ENCODE data around the gene MLST8.

MLST8 gene

DNA sequence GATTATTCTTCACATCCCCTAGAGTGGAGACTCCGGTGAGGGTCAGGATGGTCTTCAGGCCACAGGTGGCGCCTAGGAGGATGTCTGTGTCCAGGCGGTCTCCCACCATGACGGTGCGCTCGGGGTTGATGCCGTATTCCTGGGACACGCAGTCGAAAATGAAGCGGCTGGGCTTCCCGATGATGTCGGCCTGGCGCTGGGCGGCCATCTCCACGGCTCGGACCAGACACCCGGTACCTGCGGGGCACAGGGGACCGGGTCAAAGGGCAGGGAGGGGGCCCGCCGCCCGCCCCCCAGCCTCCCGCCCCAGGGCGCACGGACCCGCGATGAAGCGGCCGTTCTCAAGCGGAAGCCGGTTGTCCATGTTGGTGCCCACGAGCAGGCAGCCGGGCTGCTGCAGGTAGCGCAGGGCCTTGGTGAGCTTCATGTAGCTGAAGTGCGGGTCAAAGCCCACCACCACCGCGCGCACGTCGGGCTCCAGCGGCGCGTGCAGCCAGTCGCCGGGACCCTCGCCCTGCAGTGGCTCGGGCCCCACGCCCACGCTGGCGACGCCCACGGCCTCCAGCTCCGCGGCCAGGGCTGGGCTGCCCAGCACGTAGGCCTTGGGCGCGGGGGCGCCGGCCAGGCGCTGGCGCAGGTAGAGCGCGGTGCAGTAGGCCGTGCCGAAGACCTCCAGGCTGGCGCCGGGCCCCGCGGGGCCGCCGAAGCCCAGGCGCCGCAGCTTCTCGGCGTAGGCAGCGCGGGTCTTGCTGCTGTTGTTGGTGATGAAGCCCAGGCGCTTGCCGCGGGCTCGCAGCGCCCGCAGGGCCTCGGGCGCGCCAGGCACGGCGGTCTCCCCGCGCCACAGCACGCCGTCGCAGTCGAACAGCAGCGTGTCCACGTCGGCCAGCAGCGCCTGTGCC lies 8.8 kb downstream of the MLST8 start:
- Histone ChIP-seq H3K9me3 (replicated peaks; ENCODE audit: insufficient read depth, low read length) (no peaks in the 10 kb centered on the region), H3K4me2 (ENCODE audit: low read depth, low read length) (peak overlapping the region; percentile 95), H3K27ac (ENCODE audit: low read length) (no peak overlapping the region), H3K27me3 (replicated peaks; ENCODE audit: insufficient read depth, low read length) (no peaks in the 10 kb centered on the region), H3K4me1 (ENCODE audit: low read length) (peaks cover 7% of the 10 kb centered on the region), H3K79me2 (ENCODE audit: low read length) (peaks cover 17% of the 10 kb centered on the region), H3K4me3 (ENCODE audit: low read length) (peak overlapping the region; percentile 73), H3F3A (ENCODE audit: insufficient read depth, low read length) (no peaks in the 10 kb centered on the region; the same call in 1 of the 2 replicates), H4K20me1 (ENCODE audit: insufficient read depth, low read length) (no peaks in the 10 kb centered on the region), H3K9me2 (replicated peaks; ENCODE audit: insufficient read depth, low read length) (no peaks in the 10 kb centered on the region), H3K36me3 (replicated peaks; ENCODE audit: insufficient read depth, low read length) (no peaks in the 10 kb centered on the region), H3K9ac (ENCODE audit: low read length) (peak overlapping the region; percentile 68), H2AFZ (ENCODE audit: low read length) (no peak overlapping the region)
- no peak for DNase-seq
- TF ChIP-seq, protein P1, sequence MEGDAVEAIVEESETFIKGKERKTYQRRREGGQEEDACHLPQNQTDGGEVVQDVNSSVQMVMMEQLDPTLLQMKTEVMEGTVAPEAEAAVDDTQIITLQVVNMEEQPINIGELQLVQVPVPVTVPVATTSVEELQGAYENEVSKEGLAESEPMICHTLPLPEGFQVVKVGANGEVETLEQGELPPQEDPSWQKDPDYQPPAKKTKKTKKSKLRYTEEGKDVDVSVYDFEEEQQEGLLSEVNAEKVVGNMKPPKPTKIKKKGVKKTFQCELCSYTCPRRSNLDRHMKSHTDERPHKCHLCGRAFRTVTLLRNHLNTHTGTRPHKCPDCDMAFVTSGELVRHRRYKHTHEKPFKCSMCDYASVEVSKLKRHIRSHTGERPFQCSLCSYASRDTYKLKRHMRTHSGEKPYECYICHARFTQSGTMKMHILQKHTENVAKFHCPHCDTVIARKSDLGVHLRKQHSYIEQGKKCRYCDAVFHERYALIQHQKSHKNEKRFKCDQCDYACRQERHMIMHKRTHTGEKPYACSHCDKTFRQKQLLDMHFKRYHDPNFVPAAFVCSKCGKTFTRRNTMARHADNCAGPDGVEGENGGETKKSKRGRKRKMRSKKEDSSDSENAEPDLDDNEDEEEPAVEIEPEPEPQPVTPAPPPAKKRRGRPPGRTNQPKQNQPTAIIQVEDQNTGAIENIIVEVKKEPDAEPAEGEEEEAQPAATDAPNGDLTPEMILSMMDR (IDR thresholded peaks at IDR 0.05; ENCODE audit: low read length), result no peak
- TF ChIP-seq EZH2 (optimal IDR thresholded peaks at IDR 0.05; ENCODE audit: low read depth, low read length), result no peak
- no peak for TF ChIP-seq EZH2phosphoT487 (IDR thresholded peaks at IDR 0.05; ENCODE audit: low read length)

DNA sequence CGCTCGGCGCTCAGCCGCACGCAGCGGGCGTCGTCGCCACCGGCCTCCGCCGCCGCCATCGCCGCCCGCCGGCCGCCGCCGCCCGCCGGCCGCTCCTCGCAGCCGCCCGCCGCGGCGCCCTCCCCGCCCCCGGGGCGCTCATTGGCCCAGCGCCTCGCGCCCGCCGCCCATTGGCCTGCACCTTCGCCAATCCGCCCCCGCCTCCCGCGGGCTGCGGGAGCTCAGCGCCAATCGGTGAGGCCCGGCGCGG lies 9.4 kb downstream of the MLST8 start, which contains the start of gene PGP:
TSS of gene PGP (minus strand) at position 122 of the 250 bp plus-strand sequence. CDS start at position 59, 63 bp downstream.
- Histone ChIP-seq H4K20me1 (ENCODE audit: insufficient read depth, low read length) (no peaks in the 10 kb centered on the region), H3K27ac (ENCODE audit: low read length) (peak within 1 kb of the TSS; percentile 40; the same call in 1 of the 2 replicates), H3K36me3 (replicated peaks; ENCODE audit: insufficient read depth, low read length) (no peaks in the 10 kb centered on the region), H3K79me2 (ENCODE audit: low read length) (peaks cover 17% of the 10 kb centered on the region), H3K9me3 (replicated peaks; ENCODE audit: insufficient read depth, low read length) (no peaks in the 10 kb centered on the region), H3K4me1 (ENCODE audit: low read length) (peaks cover 7% of the 10 kb centered on the region), H3K27me3 (replicated peaks; ENCODE audit: insufficient read depth, low read length) (no peaks in the 10 kb centered on the region), H3F3A (ENCODE audit: insufficient read depth, low read length) (no peaks in the 10 kb centered on the region; the same call in 1 of the 2 replicates), H3K4me2 (ENCODE audit: low read depth, low read length) (peak within 1 kb of the TSS; percentile 99), H3K4me3 (ENCODE audit: low read length) (peak within 1 kb of the TSS; percentile 73), H3K9me2 (replicated peaks; ENCODE audit: insufficient read depth, low read length) (no peaks in the 10 kb centered on the region), H3K9ac (ENCODE audit: low read length) (peak within 1 kb of the TSS; percentile 77), H2AFZ (ENCODE audit: low read length) (peak within 1 kb of the TSS; percentile 98)
- TF ChIP-seq EZH2 (optimal IDR thresholded peaks at IDR 0.05; ENCODE audit: low read depth, low read length) (no peak), EZH2phosphoT487 (IDR thresholded peaks at IDR 0.05; ENCODE audit: low read length) (no peak)
- TF ChIP-seq, protein P1 (IDR thresholded peaks at IDR 0.05; ENCODE audit: low read length), result no peak
- no peak for DNase-seq

DNA sequence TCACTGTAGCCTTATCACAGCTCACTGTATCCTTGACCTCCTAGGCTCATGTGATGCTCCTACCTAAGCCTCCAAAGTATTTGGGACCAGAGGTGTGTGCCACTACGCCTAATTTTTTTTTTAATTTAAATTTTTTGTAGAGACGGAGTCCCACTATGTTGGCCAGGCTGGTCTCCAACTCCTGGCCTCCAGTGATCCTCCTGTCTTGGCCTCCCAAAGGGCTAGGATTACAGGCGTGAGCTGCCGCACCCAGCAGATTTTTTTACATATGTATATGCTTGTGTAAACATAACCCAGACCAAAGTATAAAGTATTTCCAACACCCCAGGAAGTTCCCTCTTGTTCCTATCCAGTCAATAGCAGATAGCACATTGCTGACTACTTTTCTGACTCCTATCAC lies 11.1 kb downstream of the MLST8 start:
- TF ChIP-seq EZH2 (optimal IDR thresholded peaks at IDR 0.05; ENCODE audit: low read depth, low read length), result no peak
- TF ChIP-seq, protein P1 (IDR thresholded peaks at IDR 0.05; ENCODE audit: low read length), result no peak
- no peak for TF ChIP-seq EZH2phosphoT487 (IDR thresholded peaks at IDR 0.05; ENCODE audit: low read length)
- Histone ChIP-seq H3K27ac (ENCODE audit: low read length) (no peak overlapping the region), H4K20me1 (ENCODE audit: insufficient read depth, low read length) (no peaks in the 10 kb centered on the region), H3K27me3 (replicated peaks; ENCODE audit: insufficient read depth, low read length) (no peaks in the 10 kb centered on the region), H3K9ac (ENCODE audit: low read length) (no peak overlapping the region), H3K4me3 (ENCODE audit: low read length) (no peak overlapping the region), H3K4me2 (ENCODE audit: low read depth, low read length) (no peak overlapping the region), H3K9me2 (replicated peaks; ENCODE audit: insufficient read depth, low read length) (no peaks in the 10 kb centered on the region), H2AFZ (ENCODE audit: low read length) (no peak overlapping the region), H3K79me2 (ENCODE audit: low read length) (peaks cover 17% of the 10 kb centered on the region), H3K9me3 (replicated peaks; ENCODE audit: insufficient read depth, low read length) (no peaks in the 10 kb centered on the region), H3F3A (ENCODE audit: insufficient read depth, low read length) (no peaks in the 10 kb centered on the region; the same call in 1 of the 2 replicates), H3K36me3 (replicated peaks; ENCODE audit: insufficient read depth, low read length) (no peaks in the 10 kb centered on the region), H3K4me1 (ENCODE audit: low read length) (peaks cover 7% of the 10 kb centered on the region)
- DNase-seq, result no peak
